GM18499 (cell line): ENCODE results near the gene AHDC1.
"Not testable (repeated sequence)": the region's sequence is repeated elsewhere in the genome, so short reads cannot be mapped to it uniquely, and the experiment has no call there.

Experiments used
- ATAC-seq: cut with Tn5 transposase; IDR thresholded peaks from one replicate; pipeline ENCODE4 v1.9.1; 2021; ENCODE audit warnings: moderate number of reproducible peaks; ENCODE audit not compliant: insufficient read depth, unreplicated experiment

Gene AHDC1

GRCh38 chr1:27538305-27538676 is 65.7 kb downstream of the AHDC1 start:
- not testable (repeated sequence) for ATAC-seq

GRCh38 chr1:27536767-27537166 is 67.2 kb downstream of the AHDC1 start:
- no peak for ATAC-seq

- ATAC-seq = no peak
Measured at GRCh38 chr1:27536010-27536757, 67.8 kb downstream of the AHDC1 start.

GRCh38 chr1:27535386-27535785 is 68.6 kb downstream of the AHDC1 start:
- no peak for ATAC-seq

GRCh38 chr1:27531959-27532685 is 71.8 kb downstream of the AHDC1 start:
- ATAC-seq = no peak

GRCh38 chr1:27530192-27530591 is 73.8 kb downstream of the AHDC1 start:
- ATAC-seq = no peak

GRCh38 chr1:27529704-27530018 is 74.3 kb downstream of the AHDC1 start:
- ATAC-seq = no peak

GRCh38 chr1:27528818-27529703 is 74.9 kb downstream of the AHDC1 start:
- ATAC-seq = no peak

- no peak for ATAC-seq
Measured at GRCh38 chr1:27527890-27528817, 75.8 kb downstream of the AHDC1 start.

GRCh38 chr1:27527223-27527889 is 76.6 kb downstream of the AHDC1 start:
- ATAC-seq = no peak

- ATAC-seq = no peak
Measured at GRCh38 chr1:27526569-27527222, 77.2 kb downstream of the AHDC1 start.

GRCh38 chr1:27525296-27526272 is 78.4 kb downstream of the AHDC1 start:
- no peak for ATAC-seq

GRCh38 chr1:27523337-27524020 is 80.5 kb downstream of the AHDC1 start:
- ATAC-seq = no peak

GRCh38 chr1:27522432-27523336 is 81.3 kb downstream of the AHDC1 start:
- no peak for ATAC-seq

- ATAC-seq = no peak
Measured at GRCh38 chr1:27521861-27522431, 82.0 kb downstream of the AHDC1 start.

- ATAC-seq = no peak
Measured at GRCh38 chr1:27521336-27521831, 82.6 kb downstream of the AHDC1 start.
